ENCODE results near the gene SCNN1B.

GRCh38 chr16:23408242-23408822 is 106.2 kb downstream of the SCNN1B start:
- TF ChIP-seq CTCF (IDR thresholded peaks at IDR 0.05; ENCODE audit: insufficient read depth, low read length, poor library complexity, severe bottlenecking): no peak
- TF ChIP-seq EZH2phosphoT487 (conservative IDR thresholded peaks at IDR 0.05; ENCODE audit: low read length): no peak
